Inferior parietal cortex (tissue), 1 donor: ENCODE measurements around the gene CHADL.
A peak's percentile ranks its signal among the peaks of the same experiment; 100 is the strongest.
"Not testable (repeated sequence)": the region's sequence is repeated elsewhere in the genome, so short reads cannot be mapped to it uniquely, and the experiment has no call there.

ENCODE experiments used
- DNase-seq: peaks from one replicate; pipeline ENCODE4 v3.0.0-alpha.2; 2016; ENCODE audit errors: extremely low spot score

The CHADL gene

DNA sequence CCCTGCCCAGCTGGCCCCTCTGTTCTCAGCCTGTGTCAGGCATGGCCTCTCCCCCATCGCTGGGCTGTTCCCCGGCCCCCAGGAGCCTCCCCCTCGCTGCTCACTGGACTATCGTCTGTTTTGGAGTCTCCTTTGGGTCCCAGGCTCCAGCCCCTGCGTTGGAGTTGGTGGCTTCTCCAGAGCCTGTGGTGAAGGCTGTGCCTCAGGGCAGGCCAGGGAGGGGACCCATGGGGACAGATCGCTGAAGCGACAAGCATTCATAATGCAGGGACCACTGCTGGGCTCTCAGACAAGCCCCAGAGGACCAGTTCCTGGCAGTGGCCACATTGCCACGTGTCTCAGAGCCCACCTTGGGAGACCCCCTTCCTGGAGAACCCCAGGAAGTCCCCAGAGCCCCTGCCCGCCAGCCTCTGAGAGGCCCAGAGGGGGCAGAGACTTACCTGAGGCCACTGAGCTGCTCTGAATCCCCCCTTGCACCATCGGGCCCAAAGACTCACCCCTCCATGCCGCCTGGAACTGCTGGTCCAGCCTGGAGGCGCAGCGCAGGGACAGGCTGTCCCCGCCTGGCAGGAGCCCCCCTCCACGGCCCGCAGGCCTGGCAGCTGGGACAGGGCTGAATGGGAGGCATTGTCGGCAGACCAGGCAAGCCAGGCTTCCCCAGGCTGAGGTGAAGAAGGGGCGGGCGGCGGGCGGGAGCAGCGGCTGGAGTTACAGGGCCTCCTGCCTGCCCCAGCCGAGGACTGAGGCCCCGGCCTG, at the start of gene CHADL:
Gene CHADL (minus strand): TSS at position 555 of the 756 bp plus-strand sequence. CDS start 50 bp downstream, at position 505.
- DNase-seq, result peak; percentile 75

DNA sequence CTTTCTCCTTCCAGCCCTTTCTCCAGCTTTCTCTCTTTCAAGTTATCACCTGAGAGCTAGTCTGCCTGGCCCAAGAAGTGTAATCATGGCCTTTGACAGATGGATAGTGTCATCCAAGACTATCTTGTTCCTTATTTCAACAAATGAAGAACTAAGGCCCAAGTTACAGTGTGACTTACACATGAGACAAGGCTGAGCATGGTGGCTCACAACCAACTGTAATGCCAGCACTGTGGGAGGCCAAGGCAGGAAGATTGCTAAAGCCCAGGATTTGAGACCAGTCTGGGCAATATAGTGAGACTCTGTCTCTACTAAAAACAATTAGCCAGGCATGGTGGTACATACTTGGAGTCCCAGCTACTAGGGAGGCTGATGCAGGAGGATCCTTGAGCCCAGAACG, 48.9 kb upstream of the CHADL start:
- no peak for DNase-seq

DNA sequence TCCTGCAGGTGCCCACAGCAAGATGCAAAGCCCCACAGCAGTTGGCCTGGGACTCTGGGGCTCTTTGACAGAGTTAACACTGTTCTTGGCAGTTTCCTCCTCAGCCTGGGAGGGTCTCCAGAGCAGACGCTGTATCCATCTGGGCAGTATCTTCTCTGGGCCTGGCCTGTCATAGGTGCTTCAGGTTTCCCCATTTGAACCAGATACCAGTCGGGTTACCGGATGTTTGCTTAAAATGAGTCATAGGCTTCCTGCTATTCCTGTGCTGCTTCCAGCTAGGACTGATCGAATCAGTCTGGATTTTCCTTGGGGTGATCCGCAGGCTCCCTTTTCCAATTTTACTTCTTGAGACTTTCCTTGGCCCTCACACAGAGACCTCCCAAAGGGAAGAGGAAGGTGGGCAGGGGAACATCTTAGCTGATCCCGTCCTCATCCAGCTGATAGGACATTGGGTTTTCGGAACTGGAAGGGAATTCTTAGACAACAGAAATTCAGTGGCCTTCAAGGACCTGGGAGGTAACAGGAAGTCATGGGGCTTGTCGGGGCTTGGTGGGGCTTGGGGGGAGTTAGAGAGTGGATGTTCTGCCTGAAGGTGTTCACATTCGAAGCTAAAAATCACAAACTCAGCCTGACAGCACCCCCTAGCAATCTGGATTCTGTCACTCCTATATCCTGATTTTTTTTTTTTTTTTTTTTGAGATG, 47.7 kb upstream of the CHADL start:
- DNase-seq, result no peak

DNA sequence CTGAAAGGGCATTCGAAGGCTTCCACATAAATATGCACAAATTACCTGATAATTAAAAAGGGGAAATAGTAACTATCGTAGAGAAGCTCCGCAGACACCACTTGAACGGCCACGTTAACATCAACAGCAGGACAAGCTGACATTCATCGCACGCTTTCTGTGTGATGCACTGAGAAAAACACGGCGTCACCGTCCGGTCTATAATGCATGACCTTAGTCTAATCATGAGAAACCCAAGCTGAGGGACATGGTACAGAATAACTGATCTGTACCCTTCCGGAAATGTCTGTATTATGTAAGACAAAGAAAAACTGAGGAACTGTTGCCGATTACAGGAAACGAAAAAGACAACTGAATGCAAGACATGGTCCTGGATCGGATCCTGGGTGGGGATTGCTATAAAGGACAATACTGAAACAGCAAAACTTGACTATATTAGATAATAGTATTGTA, 45.9 kb upstream of the CHADL start:
- DNase-seq, result peak; percentile 66

GRCh38 chr22:41285820-41286638, 45.3 kb upstream of the CHADL start, which contains the start of gene RANGAP1:
Gene RANGAP1, minus strand, starts transcription at chr22:41286187. Its CDS starts 5,143 bp downstream, at chr22:41281044.
- peak; percentile 100 for DNase-seq

- peak; percentile 64 for DNase-seq
These were observed 44.7 kb upstream of the CHADL start for GRCh38 chr22:41285441-41285819.

- no peak for DNase-seq
These were observed 43.7 kb upstream of the CHADL start for GRCh38 chr22:41284465-41284864.

DNA sequence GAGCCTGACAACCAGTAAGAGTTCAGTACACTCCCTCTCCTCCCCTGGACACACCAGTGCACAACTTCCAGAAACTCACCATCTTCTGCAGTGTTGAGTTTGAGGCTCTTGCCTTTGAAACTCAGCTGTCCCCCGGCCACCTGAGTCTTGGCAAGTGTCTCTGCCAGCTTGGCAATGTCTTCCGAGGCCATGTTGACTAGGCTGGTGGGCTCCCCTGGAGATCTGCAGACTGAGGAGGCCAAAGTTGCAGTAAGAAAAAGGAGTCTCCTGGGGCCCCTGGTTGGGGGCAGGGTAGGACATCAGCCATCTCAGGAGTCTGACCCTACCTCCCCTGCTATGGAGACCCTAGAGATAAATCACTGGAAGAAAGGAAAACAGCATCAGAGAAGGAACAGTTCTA, 40.1 kb upstream of the CHADL start:
- DNase-seq, result no peak

- no peak for DNase-seq
These were observed 39.3 kb upstream of the CHADL start for GRCh38 chr22:41280065-41280464.

DNA sequence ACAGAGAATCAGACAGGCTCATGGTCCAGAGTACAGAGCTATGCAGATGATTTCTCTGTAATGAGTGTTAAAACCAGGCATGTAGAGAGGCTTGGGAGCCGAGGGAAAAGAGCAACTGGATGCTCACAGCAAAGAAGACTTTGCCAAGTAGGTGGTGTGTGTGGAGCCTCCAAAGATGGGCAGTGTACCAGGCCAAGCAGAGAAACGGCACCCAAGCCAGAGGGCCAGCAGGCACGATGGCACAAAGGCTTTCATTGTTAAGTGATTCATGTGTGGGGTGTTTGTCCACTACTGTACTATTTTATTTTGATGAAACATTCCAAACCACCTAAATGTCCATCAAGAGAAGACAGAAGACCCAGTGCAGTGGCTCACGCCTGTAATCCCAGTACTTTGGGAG, 34.1 kb upstream of the CHADL start:
- DNase-seq, result peak; percentile 63

DNA sequence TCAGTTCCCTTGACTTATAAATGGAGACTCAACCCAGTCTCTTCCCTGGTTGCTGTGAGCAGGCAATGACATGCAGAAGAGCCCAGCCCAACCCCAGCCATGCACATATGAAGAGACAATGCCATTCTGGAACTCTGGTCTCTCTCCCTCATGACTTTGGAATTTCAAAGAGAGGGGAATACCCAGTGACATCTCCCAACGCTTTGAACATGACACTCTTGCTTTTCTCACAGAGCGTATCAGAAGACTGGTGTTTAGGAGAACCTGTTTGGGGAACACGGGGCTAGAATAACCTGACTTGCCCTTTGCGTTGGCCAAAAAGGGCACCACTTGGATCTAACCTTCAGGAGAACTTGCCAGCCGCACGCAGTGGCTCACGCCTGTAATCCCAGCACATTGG, 32.4 kb upstream of the CHADL start:
- no peak for DNase-seq

GRCh38 chr22:41271787-41272186, 31.1 kb upstream of the CHADL start:
- no peak for DNase-seq

GRCh38 chr22:41267958-41268357, 27.2 kb upstream of the CHADL start:
- no peak for DNase-seq

DNA sequence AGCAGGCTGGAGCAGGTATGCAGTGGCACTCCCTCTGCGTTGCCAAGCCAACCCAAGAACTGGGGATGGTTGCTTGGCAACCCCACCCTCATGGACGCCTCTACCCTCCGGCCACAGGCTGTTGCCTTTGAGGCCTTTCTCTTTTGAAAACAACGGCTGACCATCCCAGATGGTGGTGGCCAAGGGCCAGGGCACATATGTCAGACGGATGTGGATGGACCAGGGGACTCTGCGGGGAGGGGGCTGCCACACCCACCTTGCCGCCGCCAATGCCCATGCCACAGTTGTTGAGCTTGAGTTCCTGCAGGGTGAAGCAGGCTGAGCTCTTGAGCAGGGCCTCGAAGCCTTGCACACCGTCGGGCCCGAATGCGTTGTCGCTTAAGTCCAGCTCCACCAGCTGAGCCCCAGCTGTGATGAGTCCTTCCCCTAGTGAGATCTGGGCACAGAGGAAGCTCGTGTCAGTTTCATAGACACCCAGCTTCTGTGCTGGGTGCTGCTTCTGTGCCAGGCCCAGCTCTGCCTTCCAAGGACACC, 23.7 kb upstream of the CHADL start:
- peak; percentile 88 for DNase-seq

DNA sequence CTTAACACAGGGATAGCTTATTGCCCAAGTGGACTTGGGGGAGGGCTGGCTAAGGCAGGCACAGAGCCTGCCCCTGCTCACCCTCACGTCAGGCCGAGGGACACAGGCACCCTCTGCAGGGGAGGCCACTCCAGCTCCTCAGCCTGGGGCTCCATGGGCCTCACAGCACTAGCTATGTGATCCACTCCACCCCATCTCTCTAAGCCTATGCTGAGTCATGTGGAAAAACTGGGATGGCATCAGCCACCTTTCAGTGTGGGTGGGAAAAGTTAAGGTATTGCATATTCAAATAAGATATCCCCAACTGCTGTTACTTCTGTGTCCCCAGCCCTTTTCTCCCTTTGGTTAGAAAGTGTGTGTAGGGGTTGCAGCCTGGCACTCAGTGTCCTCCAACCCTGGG, 23.0 kb upstream of the CHADL start:
- DNase-seq, result no peak

DNA sequence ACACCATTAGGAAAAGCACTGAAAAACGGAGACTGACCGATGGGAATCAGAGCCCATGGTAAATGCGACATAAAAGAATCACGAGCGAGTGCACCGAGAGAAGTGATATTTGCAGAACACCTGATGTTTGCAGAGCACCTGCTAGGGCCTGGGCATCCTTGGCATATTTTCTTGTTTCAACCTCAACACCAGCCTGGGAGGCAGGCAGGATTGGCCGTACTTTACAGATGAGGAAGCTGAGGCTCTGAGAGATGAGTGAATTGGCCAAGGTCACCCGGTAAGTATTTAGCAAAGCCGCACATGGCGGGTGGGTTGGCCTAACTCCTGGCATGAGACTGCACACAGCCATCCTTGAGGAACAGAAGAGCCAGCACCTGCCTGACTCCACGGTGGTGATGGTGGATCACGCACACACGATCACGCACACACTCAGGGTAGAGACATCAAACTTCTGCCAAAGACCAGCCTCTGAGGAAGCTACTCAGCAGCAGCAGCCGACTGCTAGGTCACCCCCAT, 21.6 kb upstream of the CHADL start:
- DNase-seq, result no peak

DNA sequence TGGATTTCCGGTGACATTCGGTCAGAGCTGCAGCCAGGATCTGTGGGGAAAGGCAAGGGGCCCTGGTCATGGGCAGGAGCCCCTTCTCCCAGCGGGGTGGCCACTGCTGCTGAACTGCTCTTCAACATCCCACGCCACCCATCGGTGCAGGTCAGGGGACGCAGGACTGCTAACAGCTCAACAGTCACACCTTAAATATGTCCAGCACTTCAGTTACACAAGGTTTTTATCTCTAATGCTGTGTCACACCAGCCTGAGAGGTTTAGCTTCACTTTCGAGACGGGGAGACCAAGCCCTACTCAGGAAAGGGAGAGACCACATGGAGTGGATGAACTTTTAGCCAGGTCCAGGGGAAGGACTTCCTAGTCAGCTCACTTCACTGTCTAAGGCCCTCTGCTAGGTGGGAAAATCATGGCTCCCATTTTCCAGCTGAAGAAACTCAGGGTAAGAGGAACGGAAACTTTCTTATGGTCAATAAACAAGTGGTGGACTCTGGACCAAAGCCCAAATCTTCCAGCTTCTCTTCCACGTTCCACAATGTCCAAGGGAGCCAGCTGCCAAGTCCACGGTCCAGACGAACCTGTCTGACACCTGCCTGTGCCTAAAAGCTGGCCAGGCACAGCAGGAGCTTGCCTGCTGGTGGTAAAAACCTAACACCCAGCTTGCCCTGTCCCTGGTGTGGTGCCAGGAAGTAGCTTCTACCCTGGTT, 21.0 kb upstream of the CHADL start:
- DNase-seq, result no peak

DNA sequence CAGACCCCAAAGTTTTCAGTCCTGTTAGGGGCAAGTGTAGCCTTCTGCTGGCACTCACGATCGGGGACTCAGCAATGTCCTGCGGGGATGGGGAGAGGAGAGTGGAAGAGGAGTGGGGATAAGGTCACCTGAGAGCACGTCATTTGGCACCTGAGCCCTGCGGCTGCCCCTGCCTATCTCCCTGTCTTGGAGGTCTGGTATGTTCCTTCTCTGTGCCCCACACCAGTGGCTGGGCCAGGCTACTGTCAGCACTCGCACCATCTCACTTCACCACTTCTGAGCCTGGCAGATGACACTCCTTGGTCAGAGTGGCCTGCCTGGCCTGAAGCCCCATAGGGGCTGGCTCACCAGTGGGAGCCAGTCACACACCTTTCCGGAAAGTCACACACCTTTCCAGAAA, 20.1 kb upstream of the CHADL start:
- no peak for DNase-seq

DNA sequence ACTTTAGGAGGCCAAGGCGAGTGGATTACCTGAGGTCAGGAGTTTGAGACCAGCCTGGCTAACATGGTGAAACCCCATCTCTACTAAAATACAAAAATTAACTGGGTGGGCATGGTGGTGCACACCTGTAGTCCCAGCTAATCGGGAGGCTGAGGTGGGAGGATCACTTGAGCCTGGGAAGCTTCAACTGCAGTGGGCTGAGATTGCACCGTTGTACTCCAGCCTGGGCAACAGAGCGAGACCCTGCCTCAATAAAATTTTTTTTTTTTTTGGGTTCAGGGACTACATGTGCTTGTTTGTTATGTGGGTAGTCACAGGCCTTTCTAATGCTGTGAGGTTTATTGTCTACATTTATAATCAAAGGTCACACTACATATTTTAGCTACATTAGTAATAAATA, 19.0 kb upstream of the CHADL start:
- DNase-seq, result not testable (repeated sequence)

- DNase-seq, result no peak
These were observed 17.0 kb upstream of the CHADL start for GRCh38 chr22:41257696-41258095.
